MM.1S (cell line): ENCODE measurements around the gene ZMIZ1.

Experiments used
- EZH2 ChIP-seq: fragments of 300-600 bp; sonication (generic); optimal IDR thresholded peaks from 2 replicates; pipeline ENCODE3; 2017; ENCODE audit warnings: low read depth, mild to moderate bottlenecking, antibody characterized with exemption, low read length, mixed read lengths
- EZH2phosphoT487 ChIP-seq: fragments of 300-600 bp; sonication (generic); IDR thresholded peaks from 2 replicates; pipeline ENCODE4 v1.6.1; 2018; ENCODE audit warnings: antibody characterized with exemption, low read length
- TF ChIP-seq, protein P1 (sequence below): fragments of 300-600 bp; sonication (generic); IDR thresholded peaks from 2 replicates; pipeline ENCODE4 v1.5.1; 2016; ENCODE audit warnings: antibody characterized with exemption, low read length, mixed read lengths

DNA sequence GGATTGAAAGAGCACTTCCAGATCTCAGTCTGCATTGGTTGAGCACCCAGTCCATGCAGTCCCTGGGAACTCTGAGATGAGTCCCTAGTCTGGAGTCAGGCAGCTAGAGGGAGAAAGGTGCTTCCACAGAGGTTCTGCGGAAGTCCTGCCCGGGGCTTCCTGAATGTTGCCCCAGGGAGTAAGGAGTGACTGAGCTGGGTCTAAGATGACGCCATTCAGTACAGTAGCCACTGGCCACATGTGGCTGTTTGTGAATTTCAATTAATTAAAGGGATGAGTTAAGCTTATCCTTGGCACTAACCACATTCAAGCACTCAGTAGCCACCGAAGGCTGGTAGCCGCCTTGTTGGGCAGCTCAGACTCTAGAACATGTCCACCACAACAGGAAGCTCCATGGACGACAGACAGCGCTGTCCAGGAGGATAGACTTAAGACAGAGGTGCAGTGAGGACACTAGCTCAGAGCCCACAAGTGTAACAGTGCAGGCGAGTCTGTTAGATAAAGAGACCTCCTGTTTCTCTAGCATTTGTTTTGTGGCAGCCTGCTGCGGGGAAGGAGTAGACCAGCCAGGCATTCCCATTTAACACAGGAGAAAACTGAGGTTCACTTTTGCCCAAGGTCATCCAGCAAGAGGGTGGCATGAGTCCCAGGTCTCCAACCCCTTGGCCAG lies 176.9 kb downstream of the ZMIZ1 start:
- TF ChIP-seq, protein P1, sequence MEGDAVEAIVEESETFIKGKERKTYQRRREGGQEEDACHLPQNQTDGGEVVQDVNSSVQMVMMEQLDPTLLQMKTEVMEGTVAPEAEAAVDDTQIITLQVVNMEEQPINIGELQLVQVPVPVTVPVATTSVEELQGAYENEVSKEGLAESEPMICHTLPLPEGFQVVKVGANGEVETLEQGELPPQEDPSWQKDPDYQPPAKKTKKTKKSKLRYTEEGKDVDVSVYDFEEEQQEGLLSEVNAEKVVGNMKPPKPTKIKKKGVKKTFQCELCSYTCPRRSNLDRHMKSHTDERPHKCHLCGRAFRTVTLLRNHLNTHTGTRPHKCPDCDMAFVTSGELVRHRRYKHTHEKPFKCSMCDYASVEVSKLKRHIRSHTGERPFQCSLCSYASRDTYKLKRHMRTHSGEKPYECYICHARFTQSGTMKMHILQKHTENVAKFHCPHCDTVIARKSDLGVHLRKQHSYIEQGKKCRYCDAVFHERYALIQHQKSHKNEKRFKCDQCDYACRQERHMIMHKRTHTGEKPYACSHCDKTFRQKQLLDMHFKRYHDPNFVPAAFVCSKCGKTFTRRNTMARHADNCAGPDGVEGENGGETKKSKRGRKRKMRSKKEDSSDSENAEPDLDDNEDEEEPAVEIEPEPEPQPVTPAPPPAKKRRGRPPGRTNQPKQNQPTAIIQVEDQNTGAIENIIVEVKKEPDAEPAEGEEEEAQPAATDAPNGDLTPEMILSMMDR: no peak
- TF ChIP-seq EZH2: no peak
- no peak for TF ChIP-seq EZH2phosphoT487
